OCI-LY1 (cell line): ENCODE results near the gene CHMP4B.

ENCODE experiments used
- EZH2 ChIP-seq: fragments of 200-600 bp; sonication (generic), shearing (Covaris generic); IDR thresholded peaks from 2 replicates; pipeline ENCODE4 v1.8.0; 2017; ENCODE audit warnings: borderline replicate concordance, mixed run types, mild to moderate bottlenecking, antibody characterized with exemption, low read length, moderate library complexity, mixed read lengths
- TF ChIP-seq, protein P1 (sequence below): fragments of 200-600 bp; sonication (generic), shearing (Covaris generic); IDR thresholded peaks from 2 replicates; pipeline ENCODE4 v1.5.1; 2017; ENCODE audit warnings: mild to moderate bottlenecking, antibody characterized with exemption, low read length, moderate library complexity, mixed read lengths

DNA sequence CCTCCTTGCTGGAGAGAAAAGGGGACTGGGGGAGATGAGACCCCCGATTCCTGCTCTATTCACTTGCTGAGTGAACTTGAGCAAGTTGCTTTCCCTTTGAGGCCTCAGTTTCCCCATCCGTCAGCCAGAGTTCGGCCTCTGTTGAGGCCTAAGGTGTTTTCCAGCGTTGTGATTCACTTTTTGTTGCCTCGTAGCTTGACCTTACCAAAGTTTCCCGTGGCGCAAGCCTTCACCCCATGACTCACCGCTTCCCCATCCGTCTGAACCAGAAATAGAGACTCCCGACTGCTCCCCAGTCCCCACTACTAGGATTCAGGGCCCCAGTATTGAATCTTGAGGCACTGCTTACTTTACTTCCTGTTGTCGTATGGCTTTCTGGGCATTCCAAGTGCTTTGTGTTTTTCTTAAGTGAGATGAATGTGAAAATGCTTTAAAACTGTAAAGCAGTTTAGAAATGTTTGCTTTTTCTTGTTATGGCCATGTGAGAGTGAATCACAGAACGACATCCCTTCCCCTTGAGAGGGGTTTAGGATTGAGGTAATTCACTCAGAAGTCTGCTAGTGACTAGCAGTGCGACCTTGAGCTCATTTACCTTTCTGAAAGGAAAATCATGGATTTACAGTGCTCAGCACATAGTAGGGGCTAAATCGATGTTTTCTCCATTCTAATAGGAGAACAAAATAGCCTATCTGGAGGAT, 1.2 kb downstream of the CHMP4B start:
- TF ChIP-seq, protein P1, sequence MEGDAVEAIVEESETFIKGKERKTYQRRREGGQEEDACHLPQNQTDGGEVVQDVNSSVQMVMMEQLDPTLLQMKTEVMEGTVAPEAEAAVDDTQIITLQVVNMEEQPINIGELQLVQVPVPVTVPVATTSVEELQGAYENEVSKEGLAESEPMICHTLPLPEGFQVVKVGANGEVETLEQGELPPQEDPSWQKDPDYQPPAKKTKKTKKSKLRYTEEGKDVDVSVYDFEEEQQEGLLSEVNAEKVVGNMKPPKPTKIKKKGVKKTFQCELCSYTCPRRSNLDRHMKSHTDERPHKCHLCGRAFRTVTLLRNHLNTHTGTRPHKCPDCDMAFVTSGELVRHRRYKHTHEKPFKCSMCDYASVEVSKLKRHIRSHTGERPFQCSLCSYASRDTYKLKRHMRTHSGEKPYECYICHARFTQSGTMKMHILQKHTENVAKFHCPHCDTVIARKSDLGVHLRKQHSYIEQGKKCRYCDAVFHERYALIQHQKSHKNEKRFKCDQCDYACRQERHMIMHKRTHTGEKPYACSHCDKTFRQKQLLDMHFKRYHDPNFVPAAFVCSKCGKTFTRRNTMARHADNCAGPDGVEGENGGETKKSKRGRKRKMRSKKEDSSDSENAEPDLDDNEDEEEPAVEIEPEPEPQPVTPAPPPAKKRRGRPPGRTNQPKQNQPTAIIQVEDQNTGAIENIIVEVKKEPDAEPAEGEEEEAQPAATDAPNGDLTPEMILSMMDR = no peak
- no peak for TF ChIP-seq EZH2
